Pulmonary artery endothelial cell (primary cell): ENCODE data around the gene PPP1R14B. TPM values are rescaled to one million over a fixed set of nuclear protein-coding genes. Genes with fewer than 3 reads are reported as not detected.
"Not testable (repeated sequence)": the region's sequence is repeated elsewhere in the genome, so short reads cannot be mapped to it uniquely, and the experiment has no call there.

Experiments used
- DNase-seq: peaks from one replicate; pipeline ENCODE4 v3.0.0-alpha.2; 2011; ENCODE audit warnings: low read depth, low spot score
- total RNA-seq: library from RNA; depleted of rRNA; stranded (reverse); fragments of >200 nt; gene quantifications from 2 replicates; pipeline ENCODE4 v1.2.3, GENCODE V29; 2014

Gene PPP1R14B
- total RNA-seq, 1 donor from 2014 or later, result 327 TPM

GRCh38 chr11:64261556-64262080 is 14.9 kb upstream of the PPP1R14B start:
- no peak for DNase-seq

DNA sequence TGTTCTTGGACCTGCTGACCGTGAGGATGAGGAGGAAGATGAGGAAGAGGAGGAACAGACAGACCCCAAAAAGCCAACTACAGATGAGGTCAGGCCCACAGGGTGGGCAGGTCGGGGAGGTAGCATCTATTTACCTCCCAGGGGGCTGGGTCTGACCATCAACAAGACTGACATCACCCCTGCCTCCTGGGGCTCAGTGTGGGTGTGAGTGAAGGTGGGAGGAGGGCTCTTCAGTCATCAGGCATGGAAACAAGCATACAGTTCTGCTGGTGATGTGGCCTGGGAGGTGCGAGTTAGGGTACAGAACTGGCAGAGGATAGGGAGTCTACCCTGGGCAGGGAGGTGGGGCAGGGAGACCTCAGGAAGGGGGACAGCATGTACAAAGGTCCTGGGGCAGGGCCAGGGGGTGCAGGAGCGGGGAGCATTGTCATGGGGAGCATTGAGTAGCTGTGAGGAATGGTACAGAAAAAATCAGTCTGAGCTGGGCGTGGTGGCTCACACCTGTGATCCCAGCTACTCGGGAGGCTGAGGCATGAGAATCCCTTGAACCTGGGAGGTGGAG is 13.5 kb upstream of the PPP1R14B start:
- DNase-seq, result no peak

GRCh38 chr11:64259533-64260067 is 12.9 kb upstream of the PPP1R14B start:
- DNase-seq, result no peak

DNA sequence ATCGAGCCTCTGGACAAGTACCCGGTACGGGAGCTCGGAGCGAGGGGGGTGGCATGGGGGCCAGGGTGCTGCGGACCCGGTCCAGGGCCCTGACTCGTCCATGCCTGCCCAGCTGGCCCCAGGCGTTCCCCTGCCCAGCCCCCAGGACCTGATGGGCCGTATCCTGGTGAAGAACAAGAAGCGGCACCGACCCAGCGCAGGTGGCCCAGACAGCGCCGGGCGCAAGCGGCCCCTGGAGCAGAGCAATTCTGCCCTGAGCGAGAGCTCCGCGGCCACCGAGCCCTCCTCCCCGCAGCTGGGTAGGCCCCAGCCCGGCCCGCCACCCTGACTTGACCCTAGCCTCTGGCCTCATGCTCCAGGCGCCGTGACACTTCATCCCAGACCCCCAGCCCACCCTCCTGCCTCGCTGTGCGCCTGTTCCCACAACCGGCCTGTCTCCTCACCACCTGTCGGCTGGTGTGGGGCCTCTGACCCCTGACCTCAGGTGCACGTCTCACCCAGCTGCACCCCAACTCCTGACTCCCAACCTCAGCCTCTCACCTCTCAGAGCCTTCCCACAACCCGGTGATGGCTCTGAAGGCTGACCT is 12.3 kb upstream of the PPP1R14B start:
- no peak for DNase-seq

DNA sequence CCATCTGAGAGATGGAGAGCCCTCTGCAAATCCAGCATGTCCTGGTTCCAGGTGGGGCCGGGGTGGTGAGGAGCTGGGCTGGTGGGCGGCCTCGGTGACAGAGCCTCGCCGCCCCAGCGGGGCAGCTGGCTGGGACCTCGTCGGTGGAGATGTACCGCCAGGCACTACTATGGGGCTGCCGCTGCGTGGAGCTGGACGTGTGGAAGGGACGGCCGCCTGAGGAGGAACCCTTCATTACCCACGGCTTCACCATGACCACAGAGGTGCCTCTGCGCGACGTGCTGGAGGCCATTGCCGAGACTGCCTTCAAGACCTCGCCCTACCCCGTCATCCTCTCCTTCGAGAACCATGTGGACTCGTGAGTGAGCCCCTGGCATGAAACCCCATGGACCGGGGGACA is 11.6 kb upstream of the PPP1R14B start:
- no peak for DNase-seq

DNA sequence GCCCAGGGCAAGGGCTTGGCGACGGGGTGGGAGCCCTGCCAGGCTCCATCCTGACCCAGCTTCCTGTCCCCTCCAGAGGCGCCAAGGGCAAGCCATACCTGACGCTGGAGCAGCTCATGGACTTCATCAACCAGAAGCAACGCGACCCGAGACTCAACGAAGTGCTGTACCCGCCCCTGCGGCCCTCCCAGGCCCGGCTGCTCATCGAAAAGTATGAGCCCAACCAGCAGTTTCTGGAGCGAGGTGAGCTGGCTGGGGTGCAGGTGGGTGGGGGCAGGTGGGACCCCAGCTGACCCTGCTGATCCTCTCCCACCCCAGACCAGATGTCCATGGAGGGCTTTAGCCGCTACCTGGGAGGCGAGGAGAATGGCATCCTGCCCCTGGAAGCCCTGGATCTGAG is 9.6 kb upstream of the PPP1R14B start:
- no peak for DNase-seq

- no peak for DNase-seq
Observed at GRCh38 chr11:64255135-64256128, 8.7 kb upstream of the PPP1R14B start.

DNA sequence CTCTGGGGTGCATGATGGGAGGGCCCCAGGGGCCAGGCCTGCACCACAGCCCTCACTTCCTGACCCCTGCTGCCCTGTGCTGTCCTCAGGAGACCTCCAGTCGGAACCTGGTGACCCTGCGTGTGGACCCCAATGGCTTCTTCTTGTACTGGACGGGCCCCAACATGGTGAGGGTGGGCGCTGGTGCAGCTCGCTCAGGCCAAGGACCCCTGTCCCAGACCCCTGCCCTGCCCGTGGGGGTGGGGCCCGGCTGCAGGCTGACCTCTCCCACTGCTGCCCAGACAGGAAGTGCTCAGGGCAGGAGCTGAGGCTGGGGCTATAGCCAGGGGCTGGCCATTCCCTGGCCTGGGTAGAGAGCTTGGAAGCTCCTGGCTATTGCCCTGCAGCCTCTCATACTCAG is 7.6 kb upstream of the PPP1R14B start:
- DNase-seq, result no peak

GRCh38 chr11:64253481-64253880 is 6.7 kb upstream of the PPP1R14B start:
- no peak for DNase-seq

GRCh38 chr11:64253043-64253442 is 6.3 kb upstream of the PPP1R14B start:
- DNase-seq, result no peak

- DNase-seq, result no peak
Observed at GRCh38 chr11:64252003-64252872, 5.5 kb upstream of the PPP1R14B start.

DNA sequence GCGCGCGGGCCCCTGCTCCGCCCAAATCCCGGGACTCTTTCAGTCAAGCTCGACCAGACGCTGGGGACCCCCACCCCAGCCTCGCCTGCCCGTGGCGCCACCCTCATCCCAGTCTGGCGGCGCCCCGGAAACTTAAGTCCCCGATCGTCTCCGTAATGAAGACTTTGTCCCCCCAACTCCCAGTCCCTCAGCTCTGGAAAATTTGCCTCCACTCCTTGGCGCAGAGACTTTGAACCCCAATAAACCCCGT is 4.9 kb upstream of the PPP1R14B start:
- DNase-seq, result no peak

DNA sequence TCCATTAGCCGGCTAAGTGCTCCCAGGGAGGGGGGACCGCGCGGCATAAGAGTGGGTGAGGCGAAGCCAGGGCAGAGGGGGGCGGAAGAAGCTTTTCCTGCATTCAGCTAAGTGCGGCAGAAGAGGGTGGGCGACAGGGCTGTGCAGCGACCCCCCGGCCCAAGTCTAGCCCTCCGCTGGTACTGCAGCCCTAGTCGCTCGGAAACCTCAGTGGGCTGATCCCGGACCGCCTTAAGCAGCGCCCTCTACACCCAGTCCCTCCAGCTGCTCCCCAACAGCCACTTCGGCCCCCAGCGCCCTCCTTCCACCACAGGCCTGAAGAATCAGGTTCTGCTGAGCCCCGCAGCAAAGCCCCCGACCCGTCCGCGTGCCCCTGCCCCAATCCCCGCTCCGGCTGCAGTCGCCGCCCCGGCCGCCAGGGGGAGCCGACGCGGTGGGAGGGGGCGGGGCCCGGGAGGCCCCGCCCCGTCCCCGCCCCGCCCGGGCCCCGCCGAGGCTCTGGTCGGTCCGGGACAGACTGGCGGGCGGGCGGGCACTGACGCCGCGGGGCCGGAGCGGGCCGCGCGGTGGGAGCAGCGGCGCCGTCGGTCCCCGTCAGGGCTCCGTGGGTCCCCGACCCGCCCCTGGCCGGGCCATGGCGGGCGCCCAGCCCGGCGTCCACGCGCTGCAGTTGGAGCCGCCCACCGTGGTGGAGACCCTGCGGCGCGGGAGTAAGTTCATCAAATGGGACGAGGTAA is 4.4 kb upstream of the PPP1R14B start, which contains the start of gene PLCB3:
Gene PLCB3 (plus strand): TSS at position 515 of the 737 bp plus-strand sequence. CDS start 120 bp downstream, at position 635.
- DNase-seq, result no peak

DNA sequence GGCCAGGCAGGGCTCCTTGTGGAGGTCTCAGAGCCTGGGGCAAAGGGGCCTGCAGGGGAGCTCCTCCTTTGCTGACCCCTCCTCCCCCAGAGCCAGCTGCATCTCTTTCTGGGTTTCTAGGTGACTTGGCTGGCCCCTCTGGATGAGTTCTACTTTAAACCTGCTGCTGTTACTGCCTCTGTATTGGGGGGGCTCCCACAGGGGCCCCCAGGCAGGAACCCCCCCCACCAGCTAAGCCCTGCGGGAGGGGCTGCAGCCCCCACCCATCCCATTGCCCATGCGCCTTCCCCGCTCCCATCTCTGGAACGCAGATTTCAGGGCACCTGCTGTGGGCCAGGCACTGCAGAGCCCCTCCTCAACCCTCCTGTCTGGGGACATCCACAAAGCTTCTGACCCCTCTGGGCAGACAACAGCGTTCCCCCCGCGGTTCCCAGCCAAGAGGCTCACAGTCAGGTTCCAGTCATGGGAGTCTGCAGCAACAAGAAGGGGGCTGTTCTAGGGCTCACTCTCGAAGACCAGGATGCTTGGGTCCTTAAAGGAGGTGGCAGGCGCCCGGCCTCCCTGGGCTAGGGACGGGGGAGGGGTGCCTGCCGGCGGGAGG is 3.8 kb upstream of the PPP1R14B start:
- no peak for DNase-seq

DNA sequence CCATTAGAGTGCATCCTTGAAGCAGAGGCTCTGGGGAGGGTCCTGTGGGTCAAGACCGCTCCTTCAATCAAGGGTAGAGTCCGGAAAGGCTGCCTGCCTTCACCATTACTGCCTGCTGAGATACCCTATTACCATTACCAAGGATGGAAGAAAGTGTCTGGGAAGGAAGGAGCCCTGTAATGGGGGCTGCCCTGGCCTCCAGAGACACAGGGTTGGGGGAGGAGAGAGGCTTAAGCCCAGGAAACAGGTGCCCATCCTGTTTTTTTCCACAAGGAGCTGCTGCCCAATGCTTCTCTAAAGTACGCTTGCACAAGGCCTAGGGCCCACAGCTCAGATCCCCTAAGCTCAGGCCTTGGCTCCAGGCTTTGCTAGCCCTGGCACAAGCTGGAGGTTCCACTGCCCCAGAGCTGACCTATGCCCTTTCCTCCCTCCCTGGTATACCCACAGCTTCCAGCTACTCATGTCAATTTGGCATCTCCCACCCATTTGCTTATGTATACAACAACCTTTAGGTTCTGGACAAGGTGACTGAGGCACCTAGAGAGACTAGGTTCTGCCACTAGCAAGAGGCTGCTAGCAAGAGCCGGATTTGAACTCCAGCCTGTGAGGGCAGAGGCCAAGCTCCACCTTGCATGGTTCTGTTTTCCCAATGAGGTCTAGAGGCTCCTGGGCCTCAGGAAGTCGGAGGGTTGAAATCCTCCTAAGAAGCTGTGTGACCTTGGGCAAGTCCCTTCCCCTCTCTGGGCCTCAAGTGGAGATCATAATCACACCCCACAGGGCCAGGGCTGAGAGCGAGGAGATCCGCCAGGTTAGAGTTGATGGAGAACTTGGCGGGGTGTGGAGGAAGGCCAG is 3.0 kb upstream of the PPP1R14B start:
- DNase-seq, result no peak

DNA sequence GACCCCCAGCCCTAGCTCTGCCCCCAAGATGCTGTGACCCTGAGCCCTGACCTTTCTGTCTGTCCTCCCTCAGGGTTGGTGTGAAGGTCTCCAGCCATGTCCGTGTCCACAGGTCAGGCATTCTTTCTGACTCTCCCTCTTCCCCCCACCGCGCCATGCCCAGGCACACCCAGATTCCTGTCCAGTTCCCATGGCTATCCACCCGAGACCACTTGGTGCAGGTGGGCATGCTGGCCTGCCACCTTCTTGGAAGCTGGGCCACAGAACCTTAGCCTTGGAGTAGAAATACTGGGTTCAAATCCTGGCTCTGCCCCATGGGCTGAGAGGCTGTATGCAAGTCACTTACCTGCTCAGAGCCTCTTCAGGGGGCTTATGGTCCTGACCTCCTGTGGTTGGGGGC is 2.3 kb upstream of the PPP1R14B start:
- no peak for DNase-seq

- no peak for DNase-seq
Observed at GRCh38 chr11:64248578-64248977, 1.8 kb upstream of the PPP1R14B start.

- no peak for DNase-seq
Observed at GRCh38 chr11:64247729-64248531, 1.2 kb upstream of the PPP1R14B start.

- not testable (repeated sequence) for DNase-seq
Observed at GRCh38 chr11:64246621-64246870, 197 bp downstream of the PPP1R14B start.
